Endothelial cell of umbilical vein (primary cell): ENCODE results near the gene HOXD4.

ENCODE experiments used
- CTCF ChIP-seq, 2 donors: IDR thresholded peaks; 1 replicate in 1 of 2; 2 replicates in 1 of 2; pipeline ENCODE4 v1.5.1; 2011; ENCODE audit warnings: low read length in 2 of 2, mild to moderate bottlenecking in 2 of 2, moderate library complexity in 2 of 2, control low read depth in 1 of 2, inconsistent platforms in 1 of 2, low read depth in 1 of 2; ENCODE audit not compliant: insufficient read depth in 1 of 2; ENCODE audit errors: extremely low read depth in 1 of 2
- EZH2 ChIP-seq: IDR thresholded peaks from 2 replicates; pipeline ENCODE4 v1.6.1; 2012; ENCODE audit warnings: borderline replicate concordance, low read depth, mild to moderate bottlenecking, moderate library complexity, low read length, inconsistent platforms; ENCODE audit not compliant: severe bottlenecking
- FOS ChIP-seq: IDR thresholded peaks from 2 replicates; pipeline ENCODE4 v1.6.1; 2011; ENCODE audit warnings: mild to moderate bottlenecking, low read length, moderate library complexity, borderline replicate concordance; ENCODE audit not compliant: insufficient read depth
- GATA2 ChIP-seq: IDR thresholded peaks from 2 replicates; pipeline ENCODE4 v1.7.0; 2011; ENCODE audit warnings: low read depth, mild to moderate bottlenecking, moderate library complexity, mixed read lengths, low read length; ENCODE audit not compliant: insufficient read length, insufficient read depth
- JUN ChIP-seq: IDR thresholded peaks from 2 replicates; pipeline ENCODE4 v1.6.1; 2011; ENCODE audit warnings: borderline replicate concordance, low read depth; ENCODE audit not compliant: insufficient read length, insufficient read depth
- MAX ChIP-seq: IDR thresholded peaks from 2 replicates; pipeline ENCODE4 v1.6.1; 2011; ENCODE audit not compliant: insufficient read depth, insufficient read length
- MYC ChIP-seq: IDR thresholded peaks from one replicate; pipeline ENCODE4 v1.6.1; 2011; ENCODE audit warnings: mild to moderate bottlenecking, low read depth, low read length
- POLR2A ChIP-seq: IDR thresholded peaks from 2 replicates; pipeline ENCODE4 v1.6.1; 2012; ENCODE audit warnings: low read depth, mild to moderate bottlenecking, control low read depth, low read length
- POLR2AphosphoS5 ChIP-seq: IDR thresholded peaks from 2 replicates; pipeline ENCODE4 v1.6.1; 2012; ENCODE audit warnings: low read depth, mild to moderate bottlenecking, control low read depth, low read length, moderate library complexity; ENCODE audit not compliant: insufficient read depth

GRCh38 chr2:176200971-176201370 is 49.6 kb downstream of the HOXD4 start:
- TF ChIP-seq MAX (no peak), CTCF (IDR thresholded peaks at IDR 0.05; ENCODE audit: extremely low read depth in 1 of 2, insufficient read depth in 1 of 2, low read depth in 1 of 2, low read length in 2 of 2) (no peak), POLR2A (no peak), EZH2 (no peak), JUN (no peak), FOS (no peak), POLR2AphosphoS5 (no peak), MYC (no peak), GATA2 (no peak)
